ENCODE measurements around the gene ARHGEF19.

DNA sequence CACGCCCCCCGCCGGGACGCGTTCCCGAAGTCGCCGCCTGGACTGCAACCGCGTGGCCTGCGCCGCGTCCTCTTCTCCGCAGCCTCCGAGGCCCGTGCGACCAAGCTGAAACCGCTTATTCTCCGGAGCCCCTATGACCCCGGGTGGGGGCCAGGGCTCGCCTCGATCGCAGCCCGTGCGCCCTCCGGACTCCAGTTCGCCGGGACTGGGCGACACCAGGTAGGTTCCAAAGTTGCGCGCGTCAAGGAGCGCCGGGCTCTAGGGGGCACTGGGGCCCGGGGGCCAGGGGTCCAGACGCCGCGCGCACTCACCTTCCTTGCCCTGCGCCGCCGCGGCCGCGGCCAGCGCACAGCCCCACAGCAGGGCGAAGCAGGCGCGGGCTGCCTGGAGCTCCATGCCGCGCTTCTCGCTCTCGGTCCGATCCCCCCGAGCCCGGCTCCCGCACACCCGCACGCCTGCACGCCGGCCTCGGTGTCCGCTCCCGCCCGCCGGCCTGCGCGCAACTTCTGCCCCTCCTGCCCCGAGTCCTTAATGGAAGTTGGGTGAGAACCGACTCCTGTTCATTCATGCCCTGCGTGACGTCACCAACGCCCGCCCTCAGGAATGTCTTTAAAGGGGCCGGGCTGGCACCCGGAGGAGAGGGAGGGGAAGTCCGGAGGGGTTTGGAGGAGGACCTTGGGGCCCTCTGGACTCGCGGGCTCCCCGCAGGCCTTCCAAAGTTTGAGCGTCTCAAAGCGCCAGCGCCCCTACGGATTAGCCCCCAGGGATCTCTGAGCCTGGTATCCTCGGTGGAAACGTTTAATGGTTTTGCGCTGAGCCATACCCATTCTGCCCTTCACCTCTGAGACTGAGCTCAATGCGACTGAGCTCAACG is 56.7 kb downstream of the ARHGEF19 start, which contains the start of gene EPHA2:
- no peak for TF ChIP-seq GATA2 (IDR thresholded peaks at IDR 0.05; ENCODE audit: low read depth, low read length)
- no peak for TF ChIP-seq GATA3 (IDR thresholded peaks at IDR 0.05; ENCODE audit: low read depth, low read length)

Data from SH-SY5Y (cell line).